Lower leg skin (tissue), 3 donors: ENCODE results near the gene SESTD1.

Experiments
- CTCF ChIP-seq, 3 donors: fragments of 450-650 bp; IDR thresholded peaks; one replicate each; pipeline ENCODE4 v1.5.1; 2016; ENCODE audit warnings: antibody characterized with exemption in 3 of 3, mild to moderate bottlenecking in 3 of 3, moderate library complexity in 2 of 3
- POLR2A ChIP-seq, 2 donors: fragments of 450-650 bp; IDR thresholded peaks; one replicate each; pipeline ENCODE4 v1.6.1; 2016 to 2017; ENCODE audit warnings: antibody characterized with exemption in 2 of 2, mild to moderate bottlenecking in 1 of 2, moderate library complexity in 1 of 2

GRCh38 chr2:179211355-179211754 lies 53.3 kb downstream of the SESTD1 start:
- no peak for TF ChIP-seq POLR2A (IDR thresholded peaks at IDR 0.05)
- TF ChIP-seq CTCF (IDR thresholded peaks at IDR 0.05): no peak
